ENCODE results near the gene FBXO8.
"Not testable (repeated sequence)": the region's sequence is repeated elsewhere in the genome, so short reads cannot be mapped to it uniquely, and the experiment has no call there.

The FBXO8 gene

DNA sequence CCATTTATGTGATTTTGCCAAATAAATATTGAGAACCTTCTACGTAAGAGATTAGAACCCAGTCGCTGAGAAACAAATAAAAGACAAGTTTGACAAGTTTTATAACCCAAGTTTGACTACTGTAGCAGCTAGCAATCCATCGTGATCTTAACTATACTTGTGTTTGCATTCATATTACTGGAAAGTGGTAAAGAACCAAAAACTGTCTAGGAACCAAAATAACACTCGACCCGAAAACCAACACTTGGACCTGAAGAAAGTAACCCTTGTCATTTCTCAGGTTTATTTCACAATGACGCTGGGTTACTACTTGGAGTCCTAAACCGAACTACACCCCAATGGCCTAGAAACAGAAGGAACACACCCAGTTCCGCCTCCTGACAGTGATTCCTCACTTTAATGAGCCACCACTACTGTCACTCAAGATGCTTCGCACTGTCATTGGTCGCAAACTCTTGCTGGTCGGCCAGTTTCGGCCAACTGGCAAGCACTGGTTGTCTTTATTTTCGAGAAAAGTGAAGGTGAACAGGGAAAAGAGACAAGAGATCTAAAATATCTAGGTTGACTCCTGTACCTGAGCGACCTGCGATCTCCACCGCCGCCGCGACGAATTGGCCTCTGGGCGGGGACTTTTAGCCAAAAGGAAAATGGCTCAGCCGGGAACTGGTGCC is 496 bp downstream of the FBXO8 start:
- DNase-seq, result peak; percentile 59

DNA sequence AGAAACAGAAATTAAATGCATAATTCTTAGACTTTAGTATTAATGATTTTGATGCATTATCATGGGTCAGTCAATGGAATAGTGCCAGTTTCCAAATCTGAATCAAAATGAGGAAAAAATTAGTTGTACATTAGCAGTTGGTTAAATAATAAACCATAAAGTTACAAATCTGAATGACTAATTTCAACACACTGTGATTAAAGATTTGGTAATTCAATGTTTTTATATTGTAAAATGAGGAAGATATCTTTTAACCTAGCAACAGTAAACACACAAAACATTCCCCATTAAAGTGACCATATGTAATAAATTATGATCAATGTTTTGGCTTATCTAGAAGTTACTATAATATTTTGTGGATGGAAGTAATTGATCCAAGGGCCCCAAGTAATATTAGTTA is 1.6 kb downstream of the FBXO8 start:
- DNase-seq, result no peak

DNA sequence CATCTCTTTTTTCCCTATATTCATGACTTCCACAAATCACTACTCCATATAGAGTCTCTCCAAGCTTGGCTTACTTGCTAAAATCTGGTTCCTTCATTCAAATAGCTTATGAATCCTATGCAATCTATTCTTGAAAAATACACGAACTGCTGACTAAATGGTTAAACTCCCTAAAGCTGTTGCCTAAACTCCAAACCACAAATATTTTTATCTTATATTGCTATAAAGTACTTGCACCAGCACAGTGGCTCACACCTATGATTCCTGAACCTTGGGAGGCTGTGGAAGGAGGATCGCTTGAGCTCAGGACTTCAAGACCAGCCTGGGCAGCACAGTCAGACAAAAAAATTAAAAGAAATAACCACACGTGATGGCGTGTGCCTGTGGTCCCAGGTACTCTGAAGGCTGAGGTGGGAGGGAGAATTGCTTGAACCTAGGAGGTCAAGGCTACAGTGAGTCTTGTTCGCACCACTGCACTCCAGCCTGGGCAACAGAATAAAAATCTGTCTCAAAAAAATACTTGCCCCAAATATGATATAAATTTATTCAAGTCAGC is 2.2 kb downstream of the FBXO8 start:
- no peak for DNase-seq

DNA sequence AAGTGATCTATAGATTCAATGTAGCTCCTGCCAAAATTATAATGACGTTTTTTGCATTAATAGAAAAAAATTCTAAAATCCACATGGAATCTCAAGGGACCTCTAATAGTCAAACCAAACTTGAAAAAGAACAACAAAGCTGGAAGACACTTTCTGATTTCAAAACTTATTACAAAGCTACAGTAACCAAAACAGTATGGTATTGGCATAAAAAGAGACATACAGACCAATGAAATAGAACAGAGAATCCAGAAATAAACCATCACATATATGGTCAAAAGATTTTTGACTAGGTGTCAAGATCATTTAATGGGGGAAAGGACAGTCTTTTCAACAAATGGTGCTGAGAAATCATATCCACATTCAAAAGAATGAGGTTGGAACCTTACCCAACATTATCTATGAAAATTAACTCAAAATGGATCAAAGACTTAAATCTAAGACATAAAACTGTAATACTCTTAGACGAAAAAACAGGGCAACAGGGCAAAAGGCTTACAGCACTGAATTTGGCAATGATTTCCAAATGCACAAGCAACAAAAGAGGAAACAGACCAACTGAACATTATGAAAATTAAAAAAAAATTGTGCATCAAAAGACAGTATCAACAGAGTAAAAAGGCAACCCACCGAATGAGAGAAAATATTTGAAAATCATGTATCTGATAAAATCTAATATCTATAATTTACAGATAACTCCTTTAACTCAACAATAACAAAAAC is 3.9 kb downstream of the FBXO8 start:
- DNase-seq, result no peak

DNA sequence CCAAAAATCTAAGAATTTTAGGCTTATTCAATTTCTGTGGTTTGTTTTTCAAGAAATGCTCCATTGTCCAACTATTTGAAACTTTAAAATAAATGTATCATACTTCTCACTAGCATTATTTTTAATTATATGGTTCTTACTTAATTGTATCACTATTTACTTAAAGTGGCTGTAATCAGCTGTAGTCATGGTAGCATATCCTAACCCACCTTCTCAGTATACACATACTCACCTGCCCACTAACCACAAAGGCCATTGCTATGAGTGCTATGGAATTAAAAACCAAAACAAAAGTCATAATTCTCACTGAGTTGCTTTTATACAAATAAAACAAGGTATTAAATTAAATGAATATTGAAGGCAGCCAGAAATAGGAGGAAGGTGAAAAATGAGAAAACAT is 5.0 kb downstream of the FBXO8 start:
- no peak for DNase-seq

DNA sequence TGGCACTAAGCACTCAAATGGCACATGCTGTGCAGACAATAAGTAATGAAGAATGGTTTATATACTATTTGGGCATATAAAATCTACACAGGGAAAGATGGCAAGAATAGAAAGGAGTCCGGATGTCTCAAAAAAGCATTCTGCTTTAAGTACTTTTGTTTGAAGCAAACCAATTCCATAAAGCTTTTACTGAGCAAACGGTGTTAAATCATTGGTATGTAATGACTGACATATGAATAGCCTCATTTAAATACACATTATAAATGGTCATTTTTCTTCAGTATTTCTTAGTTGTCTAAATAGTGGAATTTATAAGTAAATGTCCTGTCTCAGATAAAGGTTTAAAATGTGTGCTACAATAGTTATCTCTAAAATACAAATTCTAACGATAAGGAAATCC is 6.0 kb downstream of the FBXO8 start:
- no peak for DNase-seq

DNA sequence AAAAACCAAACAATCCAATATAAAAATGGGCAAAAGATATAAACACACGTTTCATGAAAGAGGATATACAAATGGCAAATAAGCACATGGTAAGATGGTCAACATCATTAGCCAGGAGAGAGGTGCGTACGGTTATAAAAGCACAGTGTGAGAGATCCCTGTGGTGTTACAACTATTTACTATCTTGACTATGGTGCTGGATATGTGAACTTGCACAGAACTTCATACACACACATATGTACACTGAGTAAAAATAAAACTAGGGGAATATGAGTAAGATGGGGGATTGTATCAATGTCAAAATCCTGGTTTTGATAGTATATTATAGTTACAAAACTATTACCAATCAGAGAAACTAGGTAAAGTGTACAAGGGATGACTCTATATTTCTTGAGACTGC is 8.4 kb downstream of the FBXO8 start:
- DNase-seq, result no peak

DNA sequence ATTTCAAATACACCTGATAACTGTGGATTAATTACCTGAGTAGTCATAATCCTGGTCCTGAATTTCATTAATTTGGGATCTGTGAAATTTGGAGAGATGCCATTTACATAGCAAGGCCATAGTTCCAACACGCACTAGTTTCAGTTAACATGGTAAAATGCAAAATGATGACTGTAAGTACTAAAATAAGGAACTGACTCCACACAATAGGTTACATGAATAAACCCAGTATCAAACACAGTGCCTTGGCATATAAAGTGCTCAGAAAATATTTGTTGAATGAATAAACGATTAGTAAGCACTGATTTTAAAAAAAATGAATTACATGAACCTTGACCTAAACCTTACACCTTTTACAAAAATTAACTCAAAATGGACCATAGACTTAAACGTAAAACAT is 9.0 kb downstream of the FBXO8 start:
- DNase-seq, result no peak

DNA sequence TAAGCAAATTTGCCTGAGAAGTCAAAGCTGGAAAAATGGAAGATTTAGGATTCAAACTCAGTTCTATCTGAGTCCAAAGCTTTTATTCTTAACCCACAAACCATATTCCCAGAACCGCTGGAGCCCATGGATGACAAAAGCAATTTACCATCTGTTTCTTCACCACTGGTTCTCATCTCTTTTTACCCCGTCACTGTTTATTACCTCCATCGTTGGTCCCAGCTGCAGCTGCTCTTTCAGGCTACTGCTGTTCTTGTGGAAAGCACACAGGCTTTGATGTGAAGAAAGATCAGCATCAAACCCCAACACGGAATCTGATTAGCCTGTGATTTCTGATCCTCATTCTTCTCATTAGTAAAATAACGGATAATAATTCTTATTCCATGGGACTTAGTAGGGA is 9.5 kb downstream of the FBXO8 start:
- no peak for DNase-seq

DNA sequence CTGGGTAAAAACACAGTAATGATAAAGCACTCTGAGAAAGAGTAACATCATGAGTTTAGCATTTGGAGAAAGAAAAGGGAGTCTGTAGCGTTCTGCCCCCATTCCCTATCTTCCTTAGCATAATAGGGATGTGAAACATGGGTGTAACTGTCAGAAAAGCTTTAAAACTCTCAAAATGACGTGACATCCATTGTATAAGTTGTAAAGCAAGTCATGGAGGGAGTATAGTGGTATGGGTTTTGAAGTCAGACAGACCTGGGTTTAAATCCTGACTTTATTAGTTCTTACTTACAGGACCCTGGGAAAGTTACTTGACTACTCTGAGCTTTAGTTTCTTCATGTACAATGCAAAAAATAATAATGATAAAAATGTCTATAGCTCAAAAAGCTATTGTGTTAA is 17.1 kb downstream of the FBXO8 start:
- no peak for DNase-seq

DNA sequence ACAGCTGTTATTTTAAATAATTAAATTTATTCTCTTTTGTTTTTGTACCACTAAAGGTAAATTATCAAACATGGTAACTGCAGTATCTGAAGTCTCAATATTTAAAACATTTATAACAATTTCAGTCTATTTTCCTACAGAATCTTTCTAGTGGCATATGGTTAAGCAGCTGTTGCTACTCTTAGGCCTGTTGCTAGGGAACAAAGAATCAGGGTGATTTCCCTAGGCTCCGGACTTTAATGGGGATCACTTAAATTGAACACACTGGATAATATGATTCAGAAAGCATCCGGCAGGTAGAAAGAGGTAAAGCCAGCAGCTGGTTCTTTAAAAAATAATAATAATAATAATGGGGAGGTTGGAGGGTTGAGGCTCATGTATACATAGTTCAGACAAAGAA is 17.6 kb downstream of the FBXO8 start:
- no peak for DNase-seq

DNA sequence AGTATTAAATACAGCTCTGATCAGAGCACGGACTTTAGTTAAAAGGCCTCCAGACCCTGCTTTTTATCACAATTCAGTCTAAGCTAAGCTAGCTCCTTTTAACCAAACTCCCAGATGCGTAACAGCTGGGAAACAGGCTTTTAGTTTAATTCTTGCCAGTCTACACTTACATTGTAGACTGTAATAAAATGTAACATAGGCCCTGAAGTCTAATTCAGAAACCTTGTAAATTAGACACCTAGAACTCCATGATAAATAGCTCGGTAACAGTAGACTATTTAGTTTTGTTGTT is 20.1 kb downstream of the FBXO8 start:
- DNase-seq, result no peak

DNA sequence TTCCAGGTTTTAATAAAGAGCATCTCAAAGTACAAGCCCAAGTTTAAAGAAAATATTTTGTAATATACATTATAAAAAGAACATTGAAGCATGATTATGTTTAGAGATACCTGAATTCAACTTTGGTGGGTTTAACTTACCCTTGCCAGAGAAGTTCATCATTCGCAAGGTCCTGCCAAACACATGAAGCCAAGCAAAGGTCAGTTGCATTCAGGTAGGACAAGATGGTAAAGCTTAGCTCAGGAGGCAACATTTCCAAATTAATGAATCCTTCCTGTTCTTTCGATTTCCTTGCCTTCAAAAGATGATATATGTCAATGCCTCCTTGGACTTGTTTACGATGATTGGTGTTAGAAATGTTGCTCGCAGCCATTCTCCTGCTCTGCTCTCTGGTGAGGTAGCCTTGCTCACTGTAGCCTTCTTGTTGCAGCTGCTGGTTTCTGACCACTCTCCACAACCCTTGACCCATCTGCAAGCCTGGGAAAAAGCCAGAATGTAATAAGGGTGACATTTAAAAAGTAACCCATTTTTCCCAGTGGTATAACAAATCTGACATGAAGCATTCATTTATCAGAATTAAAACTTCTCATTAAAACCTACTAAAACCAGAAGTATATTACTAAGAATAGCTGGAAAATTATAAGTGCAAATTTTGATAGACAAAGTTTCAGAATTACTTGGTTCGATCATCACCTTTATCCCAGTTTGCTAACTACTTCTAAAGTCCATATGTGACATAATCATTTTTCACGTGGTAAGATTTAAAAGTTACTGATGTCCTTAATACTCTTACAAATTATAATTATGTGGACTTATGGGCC is 20.6 kb downstream of the FBXO8 start:
- no peak for DNase-seq

DNA sequence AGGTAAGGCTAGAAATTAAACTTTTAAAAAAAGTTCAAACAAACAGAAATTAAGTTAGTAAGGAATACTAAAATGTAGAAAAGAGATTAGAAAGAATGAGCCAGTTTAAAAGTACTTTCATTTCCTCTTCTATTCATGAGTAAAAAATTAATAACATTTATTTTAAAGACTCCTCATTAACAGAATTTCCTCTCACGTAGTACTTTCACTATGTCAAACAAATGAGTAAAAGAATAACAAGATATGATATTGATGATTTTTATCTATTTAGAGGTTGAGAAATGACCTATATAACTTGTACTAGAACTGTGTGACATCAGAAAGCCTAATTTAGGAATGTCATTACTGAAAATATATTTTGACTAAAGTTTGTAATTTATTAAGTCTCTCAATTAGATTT is 22.0 kb downstream of the FBXO8 start:
- not testable (repeated sequence) for DNase-seq

DNA sequence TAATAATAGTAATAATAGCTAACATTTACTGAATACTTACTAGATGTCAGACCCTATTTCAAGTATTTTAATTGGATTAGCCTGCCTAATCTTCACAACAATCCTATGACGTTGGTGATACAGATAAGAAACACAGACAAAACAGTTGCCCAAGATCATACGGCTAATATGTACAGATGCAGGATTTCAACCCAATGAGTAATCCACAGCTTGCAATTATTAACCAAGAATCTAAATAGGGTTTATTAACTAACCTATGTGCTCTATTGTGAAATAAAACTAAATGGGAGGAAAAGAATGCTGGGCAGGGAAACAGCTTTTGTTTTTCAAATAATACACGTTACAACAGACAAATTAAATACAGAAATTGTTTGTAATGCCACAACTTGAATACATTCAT is 23.4 kb downstream of the FBXO8 start:
- DNase-seq, result no peak

DNA sequence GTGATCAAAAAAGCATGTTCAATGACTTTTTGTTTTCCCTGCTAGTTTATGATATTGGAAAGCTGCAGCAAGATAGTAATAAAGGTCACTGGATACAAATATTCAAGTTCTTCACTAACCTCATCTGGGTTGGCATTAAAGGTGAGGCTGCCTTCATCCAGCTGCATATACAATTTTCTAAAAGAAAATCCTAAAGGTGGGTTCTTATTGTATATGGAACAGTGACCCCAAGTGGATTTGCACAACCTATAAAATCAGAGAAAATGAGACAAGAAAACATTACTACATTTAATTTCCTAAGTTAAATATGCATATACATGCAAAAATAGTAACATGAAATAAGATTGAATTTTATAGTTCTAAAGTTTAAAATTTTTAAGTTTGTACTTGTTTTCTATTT is 23.9 kb downstream of the FBXO8 start:
- DNase-seq, result no peak

DNA sequence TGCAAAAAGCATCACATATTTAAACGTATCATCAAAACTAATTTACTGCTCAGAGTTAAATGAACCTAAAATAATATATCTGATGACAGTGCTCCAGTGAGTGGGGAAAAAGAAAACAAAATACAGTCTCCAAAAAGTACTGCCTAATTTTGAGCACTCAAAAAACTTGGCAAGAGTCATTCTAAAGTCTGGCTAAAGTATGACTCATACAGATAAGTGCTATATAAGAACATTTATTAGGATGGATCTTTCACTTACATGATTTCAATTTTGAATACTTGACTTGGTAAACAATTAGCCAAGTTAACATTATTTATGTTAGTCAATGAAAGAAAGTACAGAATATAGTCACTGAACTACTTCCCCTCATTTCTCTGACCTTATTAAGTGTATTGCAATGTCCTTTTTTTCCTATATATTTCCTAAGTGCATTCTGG is 27.2 kb downstream of the FBXO8 start:
- no peak for DNase-seq

DNA sequence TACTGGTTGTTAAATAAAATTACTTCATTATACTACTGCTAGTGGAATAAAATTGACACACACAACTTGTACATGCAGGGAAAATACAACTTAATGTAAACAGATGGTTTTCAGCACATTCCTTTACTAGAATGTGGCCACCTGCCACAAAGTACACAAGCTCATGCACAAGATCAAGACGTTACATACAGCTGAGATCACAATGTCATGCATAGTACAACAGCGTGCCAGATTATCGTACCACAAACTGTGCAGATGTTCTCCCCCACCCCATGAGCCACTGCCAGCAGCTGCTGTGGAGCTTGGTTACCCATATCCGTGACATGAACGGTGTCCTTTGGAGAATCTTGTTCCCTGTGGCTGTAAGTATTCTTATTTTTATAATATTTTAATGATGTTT is 27.7 kb downstream of the FBXO8 start:
- DNase-seq, result no peak

DNA sequence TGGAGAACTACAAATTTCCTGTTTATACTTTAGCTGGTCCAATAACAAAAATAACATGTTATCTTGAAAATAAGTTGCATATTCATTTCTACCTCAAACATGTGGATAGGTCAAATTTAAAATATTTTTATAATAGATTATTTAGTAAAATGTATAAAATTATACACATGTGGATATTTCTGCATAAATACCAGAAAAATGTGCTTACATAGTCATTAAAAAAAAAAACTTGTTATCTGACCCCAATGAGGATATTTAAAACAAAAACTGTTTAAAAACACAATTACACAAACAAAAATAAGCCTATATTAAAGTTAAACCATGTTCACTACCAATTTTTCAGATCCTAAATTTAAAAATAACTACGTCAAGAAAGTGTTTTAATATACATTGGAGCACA is 28.1 kb downstream of the FBXO8 start:
- no peak for DNase-seq

DNA sequence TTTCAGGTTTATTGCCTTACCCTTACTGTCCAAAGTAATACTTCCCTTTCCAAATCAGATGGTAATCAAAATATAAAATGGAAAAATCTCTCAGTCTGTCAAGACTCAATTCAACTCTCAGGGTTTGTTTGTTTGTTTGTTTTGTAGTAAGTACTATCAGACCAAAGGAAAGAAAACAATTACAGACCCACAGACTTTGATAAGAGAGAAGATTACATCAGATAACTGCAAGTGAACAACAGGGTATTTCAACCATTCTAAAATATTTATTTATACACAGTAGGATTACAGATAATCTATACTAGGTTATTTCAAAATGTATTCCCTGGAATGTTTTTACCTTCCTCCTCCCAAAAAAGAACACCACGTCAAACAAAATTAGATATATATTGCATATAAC is 28.9 kb downstream of the FBXO8 start:
- no peak for DNase-seq

DNA sequence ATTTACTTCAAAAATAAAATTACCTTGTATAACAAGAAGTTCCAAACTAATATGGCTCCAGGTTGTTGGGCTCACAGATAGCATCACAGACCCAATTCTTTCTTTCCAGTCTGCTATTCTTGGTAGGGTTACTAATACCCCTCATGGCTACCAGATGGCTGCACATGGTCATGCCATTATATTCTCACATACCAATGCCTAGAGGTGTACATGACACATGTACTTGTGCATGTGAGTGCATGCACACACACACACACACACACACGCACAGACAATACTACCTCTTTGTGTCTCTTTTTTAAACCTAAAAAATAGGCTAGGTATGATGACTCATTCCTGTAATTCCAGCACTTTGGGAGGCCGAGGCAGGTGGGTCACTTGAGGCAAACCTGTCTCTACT is 31.1 kb downstream of the FBXO8 start:
- no peak for DNase-seq

DNA sequence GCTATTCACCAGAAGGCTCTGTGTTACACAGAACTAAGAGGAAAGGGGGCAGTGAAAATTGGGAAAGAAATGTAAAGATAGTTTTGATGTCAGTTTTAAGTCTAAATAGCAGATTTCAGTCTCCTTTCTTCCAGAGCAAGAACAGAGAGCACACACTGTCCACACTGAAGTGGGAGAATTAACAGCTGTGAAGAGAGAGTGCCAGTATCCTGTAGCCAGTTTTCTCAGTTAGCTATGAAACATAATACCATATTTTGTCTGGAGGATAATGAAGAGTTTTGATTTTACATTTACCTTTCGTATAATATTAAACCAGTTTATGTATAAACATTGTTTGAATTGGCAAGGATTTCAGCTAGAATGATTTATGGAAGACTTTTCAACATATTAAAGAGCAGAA is 35.1 kb downstream of the FBXO8 start:
- no peak for DNase-seq

DNA sequence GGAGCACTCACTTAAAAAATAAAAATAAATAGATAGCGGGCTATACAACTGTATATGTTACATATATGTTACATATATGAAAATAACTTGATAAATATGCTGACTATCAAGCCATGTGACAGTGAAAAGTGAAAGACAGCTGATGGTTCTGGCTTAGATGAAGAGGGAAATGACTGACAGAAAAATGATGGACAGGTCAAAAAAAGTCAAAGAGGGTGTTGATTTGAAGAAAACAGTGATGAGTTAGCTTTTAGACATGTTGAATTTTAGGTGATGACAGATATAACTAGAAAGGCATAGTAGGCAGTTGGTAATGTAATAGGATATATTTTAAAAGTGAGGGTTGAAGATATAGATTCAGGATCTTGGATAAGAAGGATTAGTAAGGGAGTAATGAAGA is 37.8 kb downstream of the FBXO8 start:
- no peak for DNase-seq

DNA sequence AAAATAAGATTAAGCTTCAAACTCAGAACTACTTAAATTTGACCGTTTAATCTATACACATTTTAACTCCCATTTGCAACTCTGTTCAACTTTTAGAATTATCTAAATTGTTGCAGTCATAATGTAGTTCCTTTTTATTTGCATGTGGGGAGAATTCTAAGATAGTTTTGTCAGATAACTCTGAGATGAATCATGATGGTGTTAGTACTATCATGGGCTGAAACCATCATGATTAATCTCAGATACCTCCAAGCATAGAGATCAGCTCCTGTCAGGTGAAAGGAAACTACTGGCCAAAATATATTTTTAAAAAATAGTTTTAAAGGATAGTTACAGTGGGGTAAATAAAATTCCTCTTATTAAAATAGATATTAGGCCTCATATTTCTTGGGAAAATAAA is 39.0 kb downstream of the FBXO8 start:
- no peak for DNase-seq

Measured in NK-92 treated with Interleukin-12 subunit alpha and Interleukin-12 subunit beta, amount 100 ng/mL, for 24 hours (cell line).